Thymus (tissue), 11 donors: ENCODE data around the gene DACT2. TPM values are rescaled to one million over a fixed set of nuclear protein-coding genes. Genes with fewer than 3 reads are reported as not detected.
"Not testable (repeated sequence)": the region's sequence is repeated elsewhere in the genome, so short reads cannot be mapped to it uniquely, and the experiment has no call there.

Experiments used
- DNase-seq, 9 donors: peaks; one replicate each; pipeline ENCODE4 v3.0.0-alpha.2; 2013; ENCODE audit warnings: low spot score in 9 of 9, low read depth in 6 of 9, missing footprints in 1 of 9
- H3K27ac ChIP-seq, 2 donors: one replicate each; pipeline ENCODE4 v1.5.1; 2013; ENCODE audit warnings: control low read depth in 1 of 2, low read depth in 1 of 2, low read length in 1 of 2, mild to moderate bottlenecking in 1 of 2, moderate library complexity in 1 of 2
- H3K27me3 ChIP-seq, 2 donors: one replicate each; pipeline ENCODE4 v1.5.1; 2013; ENCODE audit warnings: low read length in 1 of 2; ENCODE audit not compliant: control insufficient read depth in 2 of 2, insufficient read depth in 1 of 2
- H3K36me3 ChIP-seq, 2 donors: one replicate each; pipeline ENCODE4 v1.5.1; 2013; ENCODE audit warnings: low read length in 1 of 2, mild to moderate bottlenecking in 1 of 2, moderate library complexity in 1 of 2; ENCODE audit not compliant: control insufficient read depth in 2 of 2, insufficient read depth in 2 of 2
- H3K4me1 ChIP-seq, 2 donors: one replicate each; pipeline ENCODE4 v1.5.1; 2013; ENCODE audit warnings: low read length in 2 of 2; ENCODE audit not compliant: control insufficient read depth in 2 of 2, insufficient read depth in 2 of 2
- H3K4me3 ChIP-seq, 2 donors: one replicate each; pipeline ENCODE4 v1.5.1; 2013; ENCODE audit warnings: low read length in 2 of 2, control low read depth in 1 of 2, mild to moderate bottlenecking in 1 of 2
- H3K9me3 ChIP-seq, 2 donors: one replicate each; pipeline ENCODE4 v1.5.1; 2013; ENCODE audit warnings: low read length in 1 of 2, mild to moderate bottlenecking in 1 of 2; ENCODE audit not compliant: control insufficient read depth in 2 of 2, insufficient read depth in 1 of 2
- WGBS: extraction: QIAGEN DNeasy Blood & Tissue Kit; methylation state at CpG from one replicate; pipeline ENCODE4 v1.1.7; 2013; 5-methylcytosine and 5-hydroxymethylcytosine counted together
- polyA plus RNA-seq: library from polyadenylated mRNA; stranded (reverse); fragments of 200-250 nt; gene quantifications from one replicate; pipeline ENCODE4 v1.2.3, GENCODE V29; 2013
- total RNA-seq: library from RNA; stranded (reverse); fragments of 120-200 nt; gene quantifications from one replicate; pipeline ENCODE4 v1.2.4, GENCODE V29; 2013
- donor health status: healthy.

The DACT2 gene
- total and polyA plus RNA-seq, 2 donors: 2.5 to 4.2 TPM

DNA sequence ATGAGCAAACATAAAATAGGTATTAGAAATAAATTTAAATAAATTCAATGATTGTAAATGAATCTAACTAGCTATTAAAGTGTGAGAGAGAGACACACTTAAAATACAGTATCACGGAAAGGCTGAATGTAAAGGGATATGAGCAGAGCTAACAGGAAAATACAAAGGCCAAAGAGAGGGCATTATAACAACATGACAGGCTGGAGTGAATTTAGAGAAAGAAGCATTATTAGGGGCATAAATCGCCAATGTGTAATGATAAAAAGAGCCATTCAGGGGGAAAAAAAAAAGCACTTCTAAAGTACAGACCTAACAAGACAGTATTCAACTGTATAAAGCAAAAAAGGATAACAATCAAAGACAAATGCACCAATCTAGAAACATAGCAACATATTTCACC, 28.1 kb downstream of the DACT2 start:
- no peak for DNase-seq
- H3K9me3 ChIP-seq: no peaks in the 10 kb centered on the region
- H3K27ac ChIP-seq: no peak overlapping the region
- H3K36me3 ChIP-seq: no peaks in the 10 kb centered on the region
- no peak overlapping the region for H3K4me3 ChIP-seq
- H3K27me3 ChIP-seq: no peaks in the 10 kb centered on the region
- H3K4me1 ChIP-seq: no peaks in the 10 kb centered on the region
- WGBS: 96% methylated on average over 2 of the region's 2 CpGs

DNA sequence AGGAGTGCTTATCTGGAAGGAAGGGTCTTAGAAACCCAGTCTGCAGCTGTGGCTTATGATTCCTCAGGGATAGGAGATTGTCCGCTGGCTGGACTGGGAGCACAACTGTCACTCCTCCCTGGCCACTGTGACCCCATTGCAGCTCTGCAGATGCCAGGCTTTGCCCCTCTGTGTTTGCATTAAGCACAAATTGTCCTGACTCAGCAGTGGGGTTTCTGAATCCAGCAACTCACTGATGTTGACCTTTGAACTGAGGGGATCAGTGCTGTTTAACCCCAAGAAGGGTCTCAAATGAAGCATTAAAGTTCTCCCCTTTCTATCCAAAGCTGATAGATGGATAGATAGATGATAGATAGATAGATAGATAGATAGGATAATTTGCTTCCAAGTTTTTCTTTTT, 29.5 kb downstream of the DACT2 start:
- H3K4me3 ChIP-seq: no peak overlapping the region
- H3K27me3 ChIP-seq: no peaks in the 10 kb centered on the region
- 98% methylated on average over 1 of the region's 1 CpG for WGBS
- no peaks in the 10 kb centered on the region for H3K9me3 ChIP-seq
- no peaks in the 10 kb centered on the region for H3K4me1 ChIP-seq
- DNase-seq: no peak
- no peak overlapping the region for H3K27ac ChIP-seq
- H3K36me3 ChIP-seq: no peaks in the 10 kb centered on the region

DNA sequence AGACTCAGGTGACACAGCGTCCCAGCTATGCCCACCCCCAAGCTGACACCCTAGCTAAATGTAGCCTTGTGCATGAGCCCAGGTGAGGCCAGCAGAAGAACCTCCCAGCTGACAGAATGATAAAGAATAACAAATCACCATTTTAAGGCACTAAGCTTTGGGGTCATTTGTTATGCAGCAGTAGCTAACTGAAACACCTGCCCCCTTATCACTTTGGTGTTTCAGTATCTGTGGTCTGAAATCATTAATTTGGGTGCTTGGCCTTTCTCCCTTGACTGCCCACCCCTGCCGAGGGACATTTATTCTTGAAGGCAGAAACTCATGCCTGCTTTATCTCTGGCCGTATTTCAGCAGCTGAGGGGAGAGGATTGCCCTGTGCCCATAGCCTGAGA, 30.0 kb downstream of the DACT2 start:
- DNase-seq: no peak
- Histone ChIP-seq H3K4me1 (no peaks in the 10 kb centered on the region), H3K4me3 (no peak overlapping the region), H3K27ac (no peak overlapping the region), H3K36me3 (no peaks in the 10 kb centered on the region), H3K27me3 (no peaks in the 10 kb centered on the region), H3K9me3 (no peaks in the 10 kb centered on the region)
- WGBS: 81% methylated on average over 3 of the region's 3 CpGs

DNA sequence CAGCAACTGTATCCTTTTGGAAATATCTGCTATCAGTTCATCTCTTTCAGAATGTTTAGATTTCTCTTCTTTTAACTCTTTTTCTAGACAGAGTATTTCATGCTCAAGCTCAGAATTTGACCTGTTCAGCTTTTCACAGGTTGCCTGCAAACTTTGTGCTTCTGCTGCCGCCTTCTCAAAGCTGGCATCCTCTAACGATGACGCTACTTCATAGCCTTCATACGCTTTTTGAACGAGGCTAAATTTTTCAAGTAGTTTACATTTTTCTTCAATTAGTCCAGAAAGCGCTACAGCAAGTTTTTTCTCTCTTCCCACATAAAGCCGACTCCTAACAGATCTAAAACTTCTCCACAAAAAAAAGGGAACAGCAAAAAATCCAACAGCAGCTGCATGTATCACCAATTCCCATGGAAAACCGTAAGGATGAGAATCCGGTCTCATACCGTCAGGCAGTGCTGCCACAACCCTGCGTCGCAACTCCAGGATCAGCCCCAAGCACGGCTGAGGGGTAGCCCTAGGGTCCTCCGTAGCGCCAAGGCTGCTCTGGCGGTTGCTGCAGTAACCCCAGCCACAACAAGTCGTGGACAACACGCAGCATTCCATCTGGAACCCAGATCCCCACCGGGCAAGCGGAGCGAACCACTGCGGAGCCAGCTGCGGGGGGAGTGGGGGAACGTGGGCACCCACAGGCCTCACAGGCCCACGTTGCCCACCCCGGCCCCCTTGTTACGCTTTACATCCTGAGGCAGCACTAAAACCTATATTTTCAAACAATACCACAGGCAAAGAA, 30.6 kb downstream of the DACT2 start:
- Histone ChIP-seq H3K27me3 (no peaks in the 10 kb centered on the region), H3K36me3 (no peaks in the 10 kb centered on the region), H3K9me3 (no peaks in the 10 kb centered on the region), H3K4me1 (no peaks in the 10 kb centered on the region), H3K4me3 (no peak overlapping the region), H3K27ac (no peak overlapping the region)
- no peak for DNase-seq
- WGBS: 95% methylated on average over 27 of the region's 27 CpGs

DNA sequence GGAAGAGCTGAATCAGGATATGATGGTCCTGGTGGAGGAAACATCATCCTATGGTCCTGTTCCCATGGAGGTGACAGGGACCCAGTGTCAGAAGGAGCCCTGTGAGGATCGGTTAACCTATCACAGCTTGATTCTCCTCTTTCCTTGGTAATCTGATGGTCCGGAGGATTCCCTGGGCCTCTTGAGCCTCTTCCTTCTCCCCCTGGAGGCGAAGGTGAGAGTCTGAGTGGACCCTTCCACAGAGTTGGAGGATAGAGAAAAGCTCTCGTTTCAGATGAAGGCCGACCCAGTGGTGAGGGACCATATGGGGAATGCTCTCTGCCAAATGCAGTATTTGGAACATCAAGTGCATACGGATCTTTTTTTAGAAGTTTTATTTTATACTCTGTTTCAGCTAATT, 32.1 kb downstream of the DACT2 start:
- H3K27me3 ChIP-seq, H3K9me3 ChIP-seq, DNase-seq, H3K36me3 ChIP-seq, H3K27ac ChIP-seq, H3K4me1 ChIP-seq, H3K4me3 ChIP-seq: not testable (repeated sequence)
- 72% methylated on average over 6 of the region's 6 CpGs for WGBS

DNA sequence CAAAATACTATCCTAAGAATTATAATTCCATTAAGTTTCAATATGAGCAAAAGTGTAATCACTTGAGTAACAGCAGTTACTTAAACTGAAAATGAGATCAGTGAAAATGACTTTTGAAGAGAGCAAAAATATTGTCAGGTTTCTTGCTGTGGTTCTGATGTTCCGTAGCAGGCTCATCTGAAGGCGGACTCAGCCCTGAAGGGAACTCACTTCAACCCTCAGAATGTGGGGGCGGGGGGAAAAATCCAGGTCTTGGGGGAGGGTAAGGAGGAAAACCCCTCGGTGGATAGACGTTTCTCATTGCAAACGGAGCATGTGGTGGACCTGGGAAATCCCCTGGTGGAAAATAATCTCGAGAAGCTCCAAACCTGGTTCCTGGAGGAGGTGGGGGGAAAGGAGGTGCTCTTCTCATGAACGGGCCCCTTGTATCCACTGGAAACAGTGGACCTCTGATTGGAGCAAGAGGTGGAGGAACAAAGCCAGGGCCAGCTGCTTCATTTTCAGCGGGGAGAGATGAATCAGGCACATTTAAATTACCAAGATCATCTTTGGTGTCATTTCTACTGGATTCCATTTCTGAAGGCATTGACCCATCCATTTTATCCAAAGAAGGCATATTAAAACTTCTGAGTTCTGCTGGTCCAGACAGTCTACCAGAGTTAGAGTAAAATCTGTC, 32.7 kb downstream of the DACT2 start:
- not testable (repeated sequence) for DNase-seq, H3K4me1 ChIP-seq, H3K27ac ChIP-seq, H3K9me3 ChIP-seq, H3K4me3 ChIP-seq, H3K27me3 ChIP-seq, H3K36me3 ChIP-seq
- WGBS: 80% methylated on average over 9 of the region's 9 CpGs

DNA sequence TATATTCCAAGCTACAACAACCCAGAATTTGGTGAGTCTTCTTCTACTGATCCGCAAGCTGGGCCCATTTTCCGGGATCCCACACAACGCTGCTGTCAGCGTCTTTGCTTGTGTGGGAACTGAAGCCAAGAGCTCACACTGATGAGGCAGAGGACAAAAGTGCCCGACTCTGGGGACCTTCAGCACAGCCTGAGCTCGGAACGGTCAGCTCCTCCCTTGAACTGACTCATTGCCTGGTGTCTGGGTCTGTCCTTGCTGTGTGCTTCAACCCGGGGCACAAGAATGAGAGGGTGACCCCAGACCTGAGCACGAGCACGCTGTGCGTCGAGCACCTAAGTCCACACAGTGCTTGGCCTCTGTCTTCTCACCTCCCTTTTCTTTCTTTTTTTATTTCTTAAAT, 33.5 kb downstream of the DACT2 start:
- Histone ChIP-seq H3K27me3 (no peaks in the 10 kb centered on the region), H3K27ac (no peak overlapping the region), H3K4me1 (no peaks in the 10 kb centered on the region), H3K9me3 (no peaks in the 10 kb centered on the region), H3K4me3 (no peak overlapping the region), H3K36me3 (no peaks in the 10 kb centered on the region)
- DNase-seq: no peak
- WGBS: 88% methylated on average over 12 of the region's 12 CpGs

DNA sequence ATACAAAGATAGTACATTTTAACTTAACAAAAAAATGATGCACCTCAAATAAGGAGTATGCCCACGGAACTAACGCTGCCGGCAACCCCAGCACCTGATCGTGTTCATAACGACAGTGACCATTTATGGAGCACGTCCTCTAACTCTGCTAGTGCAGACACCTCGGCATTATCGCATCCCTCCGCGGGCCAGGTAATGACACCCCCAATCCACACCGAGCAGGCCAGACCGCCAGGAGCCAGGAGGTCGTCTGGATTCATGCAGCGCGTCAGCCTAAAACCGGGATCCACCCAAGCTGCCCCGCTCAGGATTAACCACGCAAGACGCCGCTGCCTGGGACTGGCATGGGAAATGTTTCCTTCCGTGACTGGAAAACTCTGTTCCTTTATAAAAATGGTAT, 34.1 kb downstream of the DACT2 start:
- H3K4me3 ChIP-seq: no peak overlapping the region
- no peaks in the 10 kb centered on the region for H3K9me3 ChIP-seq
- H3K36me3 ChIP-seq: no peaks in the 10 kb centered on the region
- DNase-seq: no peak
- 96% methylated on average over 21 of the region's 21 CpGs for WGBS
- H3K27me3 ChIP-seq: no peaks in the 10 kb centered on the region
- no peaks in the 10 kb centered on the region for H3K4me1 ChIP-seq
- no peak overlapping the region for H3K27ac ChIP-seq

DNA sequence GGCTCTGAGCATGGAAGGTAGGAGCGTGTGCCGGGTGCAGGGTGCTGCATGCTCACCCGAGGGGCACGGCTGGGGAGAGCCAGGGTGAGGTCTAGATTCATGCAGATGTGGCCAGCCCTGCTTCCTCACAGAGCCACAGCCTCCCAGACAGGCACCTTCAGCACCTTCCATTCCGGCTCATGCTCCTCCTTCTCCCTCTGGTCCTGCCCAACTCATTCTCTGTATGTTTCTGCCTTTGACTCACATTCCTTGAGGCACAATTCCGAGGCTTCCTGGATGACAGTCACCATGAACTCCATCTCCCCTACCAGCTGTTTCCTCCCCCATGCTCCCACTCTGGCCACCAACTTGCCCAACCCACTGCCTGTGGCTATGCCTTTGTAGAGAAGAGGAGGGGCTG, 35.4 kb downstream of the DACT2 start:
- DNase-seq: no peak
- Histone ChIP-seq H3K27ac (no peak overlapping the region), H3K9me3 (no peaks in the 10 kb centered on the region), H3K36me3 (no peaks in the 10 kb centered on the region), H3K4me3 (no peak overlapping the region), H3K4me1 (no peaks in the 10 kb centered on the region), H3K27me3 (no peaks in the 10 kb centered on the region)
- WGBS: 85% methylated on average over 6 of the region's 6 CpGs
